GM12801 (cell line): ENCODE data around the gene SAMD14.

Experiments used
- CTCF ChIP-seq: IDR thresholded peaks from one replicate; pipeline ENCODE4 v1.5.1; 2011; ENCODE audit warnings: control low read depth; ENCODE audit not compliant: insufficient read length; ENCODE audit errors: extremely low read depth

Gene SAMD14

GRCh38 chr17:50125420-50125997 is 4.5 kb downstream of the SAMD14 start:
- TF ChIP-seq CTCF, result no peak

GRCh38 chr17:50123649-50124349 is 6.2 kb downstream of the SAMD14 start:
- no peak for TF ChIP-seq CTCF

GRCh38 chr17:50122945-50123344 is 7.0 kb downstream of the SAMD14 start:
- TF ChIP-seq CTCF, result no peak

GRCh38 chr17:50120475-50121253 is 9.3 kb downstream of the SAMD14 start:
- no peak for TF ChIP-seq CTCF

GRCh38 chr17:50118828-50119218 is 11.1 kb downstream of the SAMD14 start:
- TF ChIP-seq CTCF, result no peak

- no peak for TF ChIP-seq CTCF
These were observed 11.7 kb downstream of the SAMD14 start for GRCh38 chr17:50118076-50118827.
